ENCODE results near the gene MARVELD2. TPM values are rescaled to one million over a fixed set of nuclear protein-coding genes. Genes with fewer than 3 reads are reported as not detected.

MARVELD2 gene
- total and polyA plus RNA-seq, 2 of the 13 experiments (the other 11 are each of a cell fraction or from before 2014, with no cell fraction given): 11.1 to 15.4 TPM

GRCh38 chr5:69449511-69449910, 34.6 kb downstream of the MARVELD2 start (continued):
- no peak for TF ChIP-seq MXD1 (CRISPR knock-in tag; IDR thresholded peaks at IDR 0.05)
- no peak for TF ChIP-seq SP4 (CRISPR knock-in tag; IDR thresholded peaks at IDR 0.05)
- TF ChIP-seq ZBTB40 (IDR thresholded peaks at IDR 0.05): no peak
- no peak for TF ChIP-seq ZBTB40 (CRISPR knock-in tag; IDR thresholded peaks at IDR 0.05)
- TF ChIP-seq CHCHD3 (CRISPR knock-in tag; IDR thresholded peaks at IDR 0.05): no peak
- no peak for TF ChIP-seq THYN1 (CRISPR knock-in tag; IDR thresholded peaks at IDR 0.05; ENCODE audit: borderline replicate concordance, low read depth)

Measured in HepG2 (cell line).